GM21825 (cell line): Measurements from ENCODE around the gene KLK15.
"Not testable (repeated sequence)": the region's sequence is repeated elsewhere in the genome, so short reads cannot be mapped to it uniquely, and the experiment has no call there.

ENCODE experiments used
- ATAC-seq: cut with Tn5 transposase; IDR thresholded peaks from one replicate; pipeline ENCODE4 v1.9.1; 2021; ENCODE audit warnings: mild to moderate bottlenecking, moderate library complexity; ENCODE audit not compliant: unreplicated experiment

Gene KLK15

GRCh38 chr19:50822661-50823208 lies 10.6 kb downstream of the KLK15 start:
- no peak for ATAC-seq

- ATAC-seq, result no peak
Observed at GRCh38 chr19:50821622-50822021, 11.8 kb downstream of the KLK15 start.

- no peak for ATAC-seq
Observed at GRCh38 chr19:50821248-50821612, 12.1 kb downstream of the KLK15 start.

- ATAC-seq, result no peak
Observed at GRCh38 chr19:50820549-50821247, 12.7 kb downstream of the KLK15 start.

GRCh38 chr19:50820086-50820485 lies 13.3 kb downstream of the KLK15 start:
- ATAC-seq, result no peak

- ATAC-seq, result no peak
Observed at GRCh38 chr19:50819636-50820035, 13.7 kb downstream of the KLK15 start.

- no peak for ATAC-seq
Observed at GRCh38 chr19:50818859-50819472, 14.4 kb downstream of the KLK15 start.

GRCh38 chr19:50817941-50818858 lies 15.2 kb downstream of the KLK15 start:
- ATAC-seq, result peak; percentile 52

- no peak for ATAC-seq
Observed at GRCh38 chr19:50815439-50815838, 17.9 kb downstream of the KLK15 start.

GRCh38 chr19:50814883-50815282 lies 18.5 kb downstream of the KLK15 start:
- no peak for ATAC-seq

- no peak for ATAC-seq
Observed at GRCh38 chr19:50812474-50812873, 20.9 kb downstream of the KLK15 start.

GRCh38 chr19:50811622-50812238 lies 21.6 kb downstream of the KLK15 start:
- ATAC-seq, result not testable (repeated sequence)

- no peak for ATAC-seq
Observed at GRCh38 chr19:50808856-50809255, 24.5 kb downstream of the KLK15 start.

- peak; percentile 92 for ATAC-seq
Observed at GRCh38 chr19:50804420-50805272, 28.7 kb downstream of the KLK15 start.

GRCh38 chr19:50803633-50804419 lies 29.5 kb downstream of the KLK15 start:
- peak; percentile 14 for ATAC-seq

- no peak for ATAC-seq
Observed at GRCh38 chr19:50801107-50801506, 32.3 kb downstream of the KLK15 start.

- ATAC-seq, result no peak
Observed at GRCh38 chr19:50799547-50799851, 33.9 kb downstream of the KLK15 start.

GRCh38 chr19:50798659-50799546 lies 34.5 kb downstream of the KLK15 start:
- ATAC-seq, result no peak
